Measurements from ENCODE around the gene RNLS.

DNA sequence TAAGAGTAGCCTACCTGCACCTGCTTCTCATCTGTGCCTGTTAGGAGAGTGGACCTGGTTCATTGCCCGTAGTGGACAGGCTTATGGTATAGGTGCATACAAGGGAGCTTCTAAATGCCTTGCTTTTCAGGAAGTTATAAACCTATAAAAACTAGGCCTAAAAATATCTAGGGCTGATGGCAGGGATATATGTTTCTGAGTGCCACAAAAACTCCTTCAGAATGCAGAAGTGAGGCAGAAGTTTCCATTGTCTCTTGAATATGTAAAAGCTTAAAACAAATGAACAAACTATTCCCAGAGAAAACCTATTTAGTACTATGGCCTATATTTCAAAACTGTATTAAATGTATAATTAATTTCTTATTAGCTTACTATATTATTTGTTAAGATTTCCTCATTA is 91.8 kb downstream of the RNLS start:
- no peak for TF ChIP-seq EZH2 (IDR thresholded peaks at IDR 0.05; ENCODE audit: borderline replicate concordance, low read length)
- TF ChIP-seq, protein P1, sequence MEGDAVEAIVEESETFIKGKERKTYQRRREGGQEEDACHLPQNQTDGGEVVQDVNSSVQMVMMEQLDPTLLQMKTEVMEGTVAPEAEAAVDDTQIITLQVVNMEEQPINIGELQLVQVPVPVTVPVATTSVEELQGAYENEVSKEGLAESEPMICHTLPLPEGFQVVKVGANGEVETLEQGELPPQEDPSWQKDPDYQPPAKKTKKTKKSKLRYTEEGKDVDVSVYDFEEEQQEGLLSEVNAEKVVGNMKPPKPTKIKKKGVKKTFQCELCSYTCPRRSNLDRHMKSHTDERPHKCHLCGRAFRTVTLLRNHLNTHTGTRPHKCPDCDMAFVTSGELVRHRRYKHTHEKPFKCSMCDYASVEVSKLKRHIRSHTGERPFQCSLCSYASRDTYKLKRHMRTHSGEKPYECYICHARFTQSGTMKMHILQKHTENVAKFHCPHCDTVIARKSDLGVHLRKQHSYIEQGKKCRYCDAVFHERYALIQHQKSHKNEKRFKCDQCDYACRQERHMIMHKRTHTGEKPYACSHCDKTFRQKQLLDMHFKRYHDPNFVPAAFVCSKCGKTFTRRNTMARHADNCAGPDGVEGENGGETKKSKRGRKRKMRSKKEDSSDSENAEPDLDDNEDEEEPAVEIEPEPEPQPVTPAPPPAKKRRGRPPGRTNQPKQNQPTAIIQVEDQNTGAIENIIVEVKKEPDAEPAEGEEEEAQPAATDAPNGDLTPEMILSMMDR (conservative IDR thresholded peaks at IDR 0.05 in 1 of 2, IDR thresholded peaks at IDR 0.05 in 1 of 2; ENCODE audit: extremely low read depth in 1 of 2, insufficient read depth in 1 of 2, low read depth in 1 of 2, low read length in 2 of 2) = no peak

Data from mammary epithelial cell (primary cell).